Glutamatergic neuron (in vitro differentiated cells): Measurements from ENCODE around the gene C1orf87. TPM values are rescaled to one million over a fixed set of nuclear protein-coding genes. Genes with fewer than 3 reads are reported as not detected.

ENCODE experiments used
- DNase-seq: peaks from one replicate; pipeline ENCODE4 v3.0.0; 2022
- H3K27ac Mint-ChIP-seq: one replicate; pipeline ENCODE4 v1.8.0; 2020; ENCODE audit warnings: mild to moderate bottlenecking, mixed read lengths, inconsistent platforms; ENCODE audit not compliant: unreplicated experiment
- H3K27me3 Mint-ChIP-seq: one replicate; pipeline ENCODE4 v1.8.0; 2020; ENCODE audit warnings: mild to moderate bottlenecking, moderate library complexity, mixed read lengths, inconsistent platforms; ENCODE audit not compliant: unreplicated experiment
- H3K36me3 Mint-ChIP-seq: one replicate; pipeline ENCODE4 v1.8.0; 2020; ENCODE audit warnings: mild to moderate bottlenecking, mixed read lengths, inconsistent platforms; ENCODE audit not compliant: unreplicated experiment
- H3K4me1 Mint-ChIP-seq: one replicate; pipeline ENCODE4 v1.8.0; 2020; ENCODE audit warnings: mild to moderate bottlenecking, low read depth, mixed read lengths, inconsistent platforms; ENCODE audit not compliant: unreplicated experiment
- H3K4me3 Mint-ChIP-seq: one replicate; pipeline ENCODE4 v1.8.0; 2020; ENCODE audit warnings: mild to moderate bottlenecking, mixed read lengths, inconsistent platforms; ENCODE audit not compliant: unreplicated experiment
- H3K9me3 Mint-ChIP-seq: one replicate; pipeline ENCODE4 v1.8.0; 2020; ENCODE audit warnings: mild to moderate bottlenecking, moderate library complexity, mixed read lengths, inconsistent platforms; ENCODE audit not compliant: unreplicated experiment
- CTCF ChIP-seq: fragments of 200-600 bp; sonication (generic); IDR thresholded peaks from one replicate; pipeline ENCODE4 v1.5.0; 2021; ENCODE audit not compliant: partially characterized antibody, unreplicated experiment
- total RNA-seq: library from RNA; stranded (reverse); fragmentation: NEBNext Ultra II Directional; extraction: Animal tissue kit (Norgen Biotek cat#: 25700); gene quantifications from one replicate; pipeline ENCODE4 v1.2.1, GENCODE V29; 2021; ENCODE audit not compliant: unreplicated experiment

C1orf87 gene
- total RNA-seq, 1 donor from 2014 or later, result not detected

- Mint-ChIP-seq H3K9me3 (no peaks in the 10 kb centered on the region), H3K27ac (no peak overlapping the region), H3K4me3 (no peak overlapping the region), H3K27me3 (no peaks in the 10 kb centered on the region), H3K4me1 (peaks cover 5% of the 10 kb centered on the region), H3K36me3 (no peaks in the 10 kb centered on the region)
- TF ChIP-seq CTCF, result no peak
- DNase-seq, result no peak
Observed at GRCh38 chr1:59997479-59998115, 76.0 kb downstream of the C1orf87 start.

GRCh38 chr1:59994302-59995198 is 79.0 kb downstream of the C1orf87 start:
- peaks cover 3% of the 10 kb centered on the region for H3K9me3 Mint-ChIP-seq
- no peak overlapping the region for H3K27ac Mint-ChIP-seq
- TF ChIP-seq CTCF, result no peak

GRCh38 chr1:59992040-59992820 is 81.3 kb downstream of the C1orf87 start:
- no peak for TF ChIP-seq CTCF
- no peak for DNase-seq
- H3K27me3 Mint-ChIP-seq, result no peaks in the 10 kb centered on the region
- H3K4me3 Mint-ChIP-seq, result no peak overlapping the region
- peaks cover 16% of the 10 kb centered on the region for H3K4me1 Mint-ChIP-seq
- H3K27ac Mint-ChIP-seq, result no peak overlapping the region
- H3K36me3 Mint-ChIP-seq, result no peaks in the 10 kb centered on the region
- peaks cover 3% of the 10 kb centered on the region for H3K9me3 Mint-ChIP-seq

More at GRCh38 chr1:59994302-59995198, 79.0 kb downstream of the C1orf87 start:
- H3K27me3 Mint-ChIP-seq, result no peaks in the 10 kb centered on the region
- no peaks in the 10 kb centered on the region for H3K36me3 Mint-ChIP-seq
- no peak overlapping the region for H3K4me3 Mint-ChIP-seq
- H3K4me1 Mint-ChIP-seq, result peaks cover 14% of the 10 kb centered on the region
- no peak for DNase-seq

- TF ChIP-seq CTCF, result no peak
- Mint-ChIP-seq H3K27me3 (no peaks in the 10 kb centered on the region), H3K27ac (peak overlapping the region; percentile 81), H3K4me3 (no peak overlapping the region), H3K36me3 (no peaks in the 10 kb centered on the region), H3K9me3 (peaks cover 3% of the 10 kb centered on the region), H3K4me1 (peaks cover 22% of the 10 kb centered on the region)
- DNase-seq, result no peak
Observed at GRCh38 chr1:59990470-59990869, 83.1 kb downstream of the C1orf87 start.
